IPS-15b (cell line): ENCODE results near the gene ASCC3.

Experiments used
- H3K27me3 ChIP-seq: one replicate; pipeline ENCODE4 v1.6.1; 2013; ENCODE audit warnings: low read length; ENCODE audit not compliant: control insufficient read depth, insufficient read depth
- H3K36me3 ChIP-seq: one replicate; pipeline ENCODE4 v1.6.1; 2013; ENCODE audit warnings: low read length; ENCODE audit not compliant: control insufficient read depth, insufficient read depth
- H3K4me1 ChIP-seq: one replicate; pipeline ENCODE4 v1.6.1; 2013; ENCODE audit warnings: mild to moderate bottlenecking, low read length; ENCODE audit not compliant: control insufficient read depth, insufficient read depth
- H3K4me3 ChIP-seq: one replicate; pipeline ENCODE4 v1.5.1; 2013; ENCODE audit warnings: low read depth, low read length
- H3K9ac ChIP-seq: one replicate; pipeline ENCODE4 v1.6.1; 2013; ENCODE audit warnings: low read depth, mild to moderate bottlenecking, low read length
- H3K9me3 ChIP-seq: one replicate; pipeline ENCODE4 v1.6.1; 2013; ENCODE audit warnings: mild to moderate bottlenecking, low read length; ENCODE audit not compliant: control insufficient read depth, insufficient read depth

ASCC3 gene

GRCh38 chr6:100458841-100459591 lies 422.1 kb downstream of the ASCC3 start:
- peak overlapping the region; percentile 47 for H3K4me3 ChIP-seq
- peaks cover 13% of the 10 kb centered on the region for H3K4me1 ChIP-seq
- no peak overlapping the region for H3K9ac ChIP-seq
- peaks cover 100% of the 10 kb centered on the region for H3K27me3 ChIP-seq
- no peaks in the 10 kb centered on the region for H3K9me3 ChIP-seq
- no peaks in the 10 kb centered on the region for H3K36me3 ChIP-seq
